Vagina (tissue), 2 donors: ENCODE data around the gene TSPAN14.

Source experiments
- CTCF ChIP-seq, 3 experiments: fragments of 450-650 bp in 2 of 3; fragments of 200-600 bp in 1 of 3; sonication (generic) in 1 of 3; IDR thresholded peaks; one replicate each; pipeline ENCODE4 v1.5.1; 2017 to 2019; ENCODE audit warnings: antibody characterized with exemption in 3 of 3, mild to moderate bottlenecking in 2 of 3, moderate library complexity in 2 of 3
- POLR2A ChIP-seq, 2 donors: fragments of 450-650 bp; IDR thresholded peaks; one replicate each; pipeline ENCODE4 v1.6.1; 2017; ENCODE audit warnings: antibody characterized with exemption in 2 of 2, mild to moderate bottlenecking in 2 of 2, moderate library complexity in 2 of 2

GRCh38 chr10:80442879-80443278, 11.2 kb upstream of the TSPAN14 start:
- TF ChIP-seq CTCF (IDR thresholded peaks at IDR 0.05), result no peak
- TF ChIP-seq POLR2A (IDR thresholded peaks at IDR 0.05), result no peak
